HAP-1 (cell line): ENCODE measurements around the gene PLIN5.
"Not testable (repeated sequence)": the region's sequence is repeated elsewhere in the genome, so short reads cannot be mapped to it uniquely, and the experiment has no call there.

Experiments used
- DNase-seq, 2 experiments: peaks; one replicate each; pipeline ENCODE4 v3.0.0-alpha.2; 2016 to 2020; ENCODE audit warnings: low spot score in 2 of 2
- H3K27me3 ChIP-seq: fragments of 250-450 bp; sonication (Bioruptor Pico); 2 replicates; pipeline ENCODE4 v1.5.1; 2020; ENCODE audit warnings: low read depth, mild to moderate bottlenecking, moderate library complexity
- H3K36me3 ChIP-seq: fragments of 250-450 bp; sonication (Bioruptor Pico); replicated peaks from 2 replicates; pipeline ENCODE4 v1.5.1; 2020; ENCODE audit warnings: mild to moderate bottlenecking
- H3K4me1 ChIP-seq: fragments of 250-450 bp; sonication (Bioruptor Pico); 2 replicates; pipeline ENCODE4 v1.5.1; 2020; ENCODE audit warnings: mild to moderate bottlenecking
- H3K4me3 ChIP-seq: fragments of 250-450 bp; sonication (Bioruptor Pico); 2 replicates; pipeline ENCODE4 v1.5.1; 2020; ENCODE audit warnings: mild to moderate bottlenecking, moderate library complexity
- H3K9me3 ChIP-seq: fragments of 250-450 bp; sonication (Bioruptor Pico); 2 replicates; pipeline ENCODE4 v1.5.1; 2020; ENCODE audit warnings: mild to moderate bottlenecking, moderate library complexity
- in situ Hi-C: fragments of 300-500 bp; cut with MboI; formaldehyde crosslinking; loops from 3 replicates; pipeline ENCODE4 v1.14.3; 2020; ENCODE audit warnings: low sequenced_read_pairs, inconsistent platforms, mixed read lengths

PLIN5 gene

GRCh38 chr19:4529924-4530522 is 5.0 kb downstream of the PLIN5 start:
- in situ Hi-C loops, result no loop called here
- Histone ChIP-seq H3K27me3 (no peaks in the 10 kb centered on the region), H3K4me1 (peaks cover 4% of the 10 kb centered on the region; the same call in 1 of the 2 replicates), H3K9me3 (no peaks in the 10 kb centered on the region), H3K36me3 (no peaks in the 10 kb centered on the region), H3K4me3 (no peak overlapping the region)
- DNase-seq, result no peak

GRCh38 chr19:4528843-4529242 is 6.2 kb downstream of the PLIN5 start:
- in situ Hi-C loops, result no loop called here
- Histone ChIP-seq H3K9me3 (no peaks in the 10 kb centered on the region), H3K36me3 (no peaks in the 10 kb centered on the region), H3K4me1 (no peaks in the 10 kb centered on the region), H3K27me3 (no peaks in the 10 kb centered on the region), H3K4me3 (no peak overlapping the region)
- DNase-seq, result no peak

GRCh38 chr19:4527377-4527776 is 7.6 kb downstream of the PLIN5 start:
- H3K36me3 ChIP-seq, H3K27me3 ChIP-seq, H3K4me3 ChIP-seq, DNase-seq, H3K9me3 ChIP-seq, in situ Hi-C loops, H3K4me1 ChIP-seq: not testable (repeated sequence)

GRCh38 chr19:4525563-4526002 is 9.4 kb downstream of the PLIN5 start:
- Histone ChIP-seq H3K9me3 (no peaks in the 10 kb centered on the region), H3K36me3 (no peaks in the 10 kb centered on the region), H3K4me1 (no peaks in the 10 kb centered on the region), H3K27me3 (no peaks in the 10 kb centered on the region), H3K4me3 (no peak overlapping the region)
- no peak for DNase-seq
- in situ Hi-C loops, result no loop called here

GRCh38 chr19:4524808-4525562 is 10.0 kb downstream of the PLIN5 start:
- Histone ChIP-seq H3K4me3 (no peak overlapping the region), H3K4me1 (no peaks in the 10 kb centered on the region), H3K36me3 (no peaks in the 10 kb centered on the region), H3K9me3 (no peaks in the 10 kb centered on the region), H3K27me3 (no peaks in the 10 kb centered on the region)
- in situ Hi-C loops, result no loop called here
- peak; percentile 40 to 84 for DNase-seq

- peak; percentile 11 to 80 for DNase-seq
These were observed 11.5 kb downstream of the PLIN5 start for GRCh38 chr19:4523306-4524110.

GRCh38 chr19:4522291-4523002 is 12.6 kb downstream of the PLIN5 start:
- no peaks in the 10 kb centered on the region for H3K36me3 ChIP-seq
- no peaks in the 10 kb centered on the region for H3K27me3 ChIP-seq
- DNase-seq, result no peak
- no peaks in the 10 kb centered on the region for H3K4me1 ChIP-seq
- no peaks in the 10 kb centered on the region for H3K9me3 ChIP-seq
- no peak overlapping the region for H3K4me3 ChIP-seq
- in situ Hi-C loops, result no loop called here

More at GRCh38 chr19:4523306-4524110, 11.5 kb downstream of the PLIN5 start:
- H3K4me3 ChIP-seq, result no peak overlapping the region
- H3K9me3 ChIP-seq, result no peaks in the 10 kb centered on the region
- in situ Hi-C loops, result no loop called here
- H3K27me3 ChIP-seq, result no peaks in the 10 kb centered on the region
- H3K4me1 ChIP-seq, result no peaks in the 10 kb centered on the region
- no peaks in the 10 kb centered on the region for H3K36me3 ChIP-seq

- in situ Hi-C loops, result no loop called here
- no peaks in the 10 kb centered on the region for H3K27me3 ChIP-seq
These were observed 13.2 kb downstream of the PLIN5 start for GRCh38 chr19:4521888-4522242.

GRCh38 chr19:4521170-4521887 is 13.7 kb downstream of the PLIN5 start:
- DNase-seq, result no peak
- no peaks in the 10 kb centered on the region for H3K36me3 ChIP-seq
- H3K4me3 ChIP-seq, result no peak overlapping the region
- H3K9me3 ChIP-seq, result no peaks in the 10 kb centered on the region
- no peaks in the 10 kb centered on the region for H3K27me3 ChIP-seq
- in situ Hi-C loops, result no loop called here
- H3K4me1 ChIP-seq, result no peaks in the 10 kb centered on the region

More at GRCh38 chr19:4521888-4522242, 13.2 kb downstream of the PLIN5 start:
- Histone ChIP-seq H3K36me3 (no peaks in the 10 kb centered on the region), H3K4me3 (no peak overlapping the region), H3K9me3 (no peaks in the 10 kb centered on the region), H3K4me1 (no peaks in the 10 kb centered on the region)
- DNase-seq, result no peak

GRCh38 chr19:4519521-4520277 is 15.3 kb downstream of the PLIN5 start:
- no peaks in the 10 kb centered on the region for H3K27me3 ChIP-seq
- no peaks in the 10 kb centered on the region for H3K4me1 ChIP-seq
- H3K9me3 ChIP-seq, result no peaks in the 10 kb centered on the region
- no peak for DNase-seq
- in situ Hi-C loops, result no loop called here
- H3K4me3 ChIP-seq, result no peak overlapping the region
- no peaks in the 10 kb centered on the region for H3K36me3 ChIP-seq

- DNase-seq, result no peak
- in situ Hi-C loops, result no loop called here
These were observed 15.9 kb downstream of the PLIN5 start for GRCh38 chr19:4519172-4519496.

GRCh38 chr19:4518345-4519171 is 16.5 kb downstream of the PLIN5 start, which contains the start of gene PLIN4:
TSS of gene PLIN4 (minus strand) at chr19:4518486. CDS start at chr19:4518272, 214 bp downstream.
- in situ Hi-C loops, result no loop called here
- no peak within 1 kb of the TSS for H3K4me3 ChIP-seq
- H3K9me3 ChIP-seq, result no peaks in the 10 kb centered on the region
- H3K27me3 ChIP-seq, result no peaks in the 10 kb centered on the region
- H3K36me3 ChIP-seq, result no peaks in the 10 kb centered on the region
- no peak for DNase-seq
- H3K4me1 ChIP-seq, result no peaks in the 10 kb centered on the region

More at GRCh38 chr19:4519172-4519496, 15.9 kb downstream of the PLIN5 start:
- Histone ChIP-seq H3K9me3 (no peaks in the 10 kb centered on the region), H3K4me3 (no peak overlapping the region), H3K27me3 (no peaks in the 10 kb centered on the region), H3K36me3 (no peaks in the 10 kb centered on the region), H3K4me1 (no peaks in the 10 kb centered on the region)
